Measurements from ENCODE around the gene UQCRC1. TPM values are rescaled to one million over a fixed set of nuclear protein-coding genes. Genes with fewer than 3 reads are reported as not detected.

UQCRC1 gene
- total RNA-seq, 4 donors from 2014 or later = 223 to 439 (median 295) TPM

DNA sequence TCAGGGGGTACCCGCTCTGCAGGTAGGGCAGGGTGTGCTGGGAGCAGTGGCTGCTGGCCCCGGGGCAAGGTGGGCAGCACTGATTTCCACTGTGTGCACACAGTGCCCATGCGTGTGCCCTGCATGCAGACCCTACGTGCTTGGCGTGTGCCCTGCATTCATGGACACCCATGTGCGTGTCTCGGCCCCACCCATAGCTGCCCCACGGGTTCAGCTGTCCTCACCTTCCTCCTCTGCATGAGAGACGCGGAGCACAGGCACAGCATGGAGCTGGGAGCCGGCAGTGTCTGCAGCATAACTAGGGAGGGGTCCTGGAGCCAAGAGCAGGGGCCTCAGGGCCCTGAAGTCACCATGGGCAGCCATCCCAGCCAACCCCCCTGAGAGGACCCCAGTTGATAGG, 44.3 kb downstream of the UQCRC1 start:
- no peak overlapping the region for H3K27ac ChIP-seq
- H3K4me3 ChIP-seq (replicated peaks in 1 of 3) = no peak overlapping the region
- no peaks in the 10 kb centered on the region for H3K36me3 ChIP-seq
- peaks cover 9 to 12% of the 10 kb centered on the region in 2 donors for H3K4me1 ChIP-seq
- intact Hi-C loops (cut with DNase I) = no loop called here
- no peaks in the 10 kb centered on the region for H3K27me3 ChIP-seq
- TF ChIP-seq POLR2A (IDR thresholded peaks at IDR 0.05) (no peak), CTCF (IDR thresholded peaks at IDR 0.05) (no peak)
- 77 to 90% methylated on average over 6 to 10 of the region's 11 CpGs for WGBS, 2 donors
- no peaks in the 10 kb centered on the region for H3K9me3 ChIP-seq
- DNase-seq = no peak

DNA sequence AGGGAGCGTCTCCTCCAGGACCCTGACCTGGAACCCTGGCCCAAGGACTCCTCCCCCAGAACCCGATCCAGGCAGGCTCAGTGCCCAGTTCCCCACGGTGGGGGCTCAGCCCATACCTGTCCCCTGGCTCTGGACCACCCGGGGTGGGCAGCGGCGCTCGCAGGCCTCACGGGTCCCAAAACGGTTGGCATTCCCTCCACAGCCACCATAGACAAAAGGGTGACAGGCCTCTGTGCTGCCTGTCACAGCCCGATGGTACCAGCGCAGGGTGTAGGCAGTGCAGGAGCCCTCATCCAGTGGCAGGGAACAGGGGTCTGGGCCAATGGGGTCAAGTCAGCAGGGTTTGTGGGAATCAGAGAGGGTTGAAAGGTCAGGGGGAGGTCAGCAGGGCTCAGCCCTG, 44.8 kb downstream of the UQCRC1 start:
- TF ChIP-seq POLR2A (IDR thresholded peaks at IDR 0.05) = no peak
- TF ChIP-seq CTCF (IDR thresholded peaks at IDR 0.05) = no peak
- 80 to 100% methylated on average over 1 to 2 of the region's 11 CpGs for WGBS, 2 donors
- no peaks in the 10 kb centered on the region for H3K27me3 ChIP-seq
- H3K36me3 ChIP-seq = no peaks in the 10 kb centered on the region
- no peaks in the 10 kb centered on the region for H3K9me3 ChIP-seq
- peaks cover 9 to 16% of the 10 kb centered on the region in 2 donors for H3K4me1 ChIP-seq
- no peak overlapping the region for H3K27ac ChIP-seq
- intact Hi-C loops (cut with DNase I) = no loop called here
- no peak for DNase-seq
- no peak overlapping the region for H3K4me3 ChIP-seq (replicated peaks in 1 of 3)

GRCh38 chr3:48564022-48564421, 45.4 kb downstream of the UQCRC1 start:
- Histone ChIP-seq H3K27me3 (no peaks in the 10 kb centered on the region), H3K4me1 (peaks cover 9 to 16% of the 10 kb centered on the region in 2 donors), H3K4me3 (replicated peaks in 1 of 3) (no peak overlapping the region), H3K9me3 (no peaks in the 10 kb centered on the region), H3K27ac (no peak overlapping the region), H3K36me3 (no peaks in the 10 kb centered on the region)
- WGBS, 2 donors = 81 to 86% methylated on average over 3 to 8 of the region's 10 CpGs
- intact Hi-C loops (cut with DNase I) = no loop called here
- no peak for DNase-seq
- TF ChIP-seq CTCF (IDR thresholded peaks at IDR 0.05) = no peak
- no peak for TF ChIP-seq POLR2A (IDR thresholded peaks at IDR 0.05)

DNA sequence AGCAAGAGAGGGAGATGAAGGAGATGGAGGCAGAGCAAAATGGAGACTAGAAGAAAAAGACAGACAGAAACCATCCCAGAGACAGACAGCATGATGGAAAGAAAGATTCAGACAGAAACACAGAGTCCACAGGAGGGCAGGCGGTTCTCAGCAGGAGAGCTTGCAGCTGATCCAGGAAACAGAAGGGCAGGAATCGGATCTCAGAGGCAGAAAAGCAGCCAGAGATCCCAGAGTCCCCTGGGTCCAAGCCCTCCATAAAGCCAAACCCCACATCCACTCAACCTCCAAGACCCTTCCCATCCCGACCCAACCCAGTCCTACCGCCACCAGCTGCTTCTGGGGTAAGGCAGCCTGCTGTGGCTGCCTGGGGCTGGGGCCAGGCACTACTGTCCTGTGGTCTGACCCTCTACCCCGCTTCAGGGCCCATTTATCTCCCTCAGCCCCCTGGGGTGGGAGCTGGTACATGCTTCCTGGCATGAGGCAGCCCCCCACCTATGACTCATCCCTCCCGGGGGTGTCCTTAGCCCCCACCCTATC, 46.0 kb downstream of the UQCRC1 start, which contains the start of gene UCN2:
Gene UCN2, minus strand, starts transcription at position 400 of the 537 bp plus-strand sequence. CDS start 657 bp downstream, outside the sequence.
- Histone ChIP-seq H3K36me3 (no peaks in the 10 kb centered on the region), H3K27ac (no peak within 1 kb of the TSS), H3K4me1 (peaks cover 9 to 16% of the 10 kb centered on the region in 2 donors), H3K4me3 (replicated peaks in 1 of 3) (no peak within 1 kb of the TSS), H3K27me3 (no peaks in the 10 kb centered on the region), H3K9me3 (no peaks in the 10 kb centered on the region)
- WGBS, 2 donors = 73 to 93% methylated on average over 6 of the region's 6 CpGs
- intact Hi-C loops (cut with DNase I) = no loop called here
- no peak for TF ChIP-seq POLR2A (IDR thresholded peaks at IDR 0.05)
- no peak for TF ChIP-seq CTCF (IDR thresholded peaks at IDR 0.05)
- DNase-seq = no peak

DNA sequence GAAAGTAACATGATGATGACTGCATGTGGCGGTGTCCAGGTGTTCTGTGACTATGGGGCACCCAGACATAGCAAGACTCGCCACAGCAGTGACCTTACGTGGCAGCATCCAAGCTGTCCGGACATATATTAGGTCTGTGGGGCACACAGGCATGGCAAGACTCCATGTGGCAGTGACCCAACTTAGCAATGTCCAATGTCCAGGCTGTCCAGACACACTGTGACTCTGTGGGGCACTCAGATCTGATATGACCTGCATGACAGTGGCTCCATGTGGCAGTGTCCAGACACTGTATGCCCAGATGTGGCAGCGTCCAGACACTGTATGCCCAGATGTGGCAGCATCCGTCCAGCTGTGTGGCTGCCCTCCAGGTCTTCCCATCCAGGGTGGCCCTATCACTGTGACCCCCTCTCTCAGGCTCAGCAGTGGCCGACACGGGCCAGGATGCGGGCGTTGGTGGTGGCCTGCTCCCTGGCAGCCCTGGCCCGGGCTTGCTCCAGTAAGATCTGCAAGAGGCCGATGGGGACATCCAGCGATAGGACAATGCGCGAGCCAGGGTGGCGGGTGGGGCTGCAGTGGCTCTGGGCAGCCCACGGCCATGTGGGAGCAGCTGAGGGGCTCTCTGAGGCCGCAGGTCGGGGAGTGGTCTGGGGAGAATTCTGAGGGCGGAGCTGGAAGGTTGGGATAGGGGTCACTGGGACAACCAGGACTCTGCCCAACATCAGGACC, 46.9 kb downstream of the UQCRC1 start:
- intact Hi-C loops (cut with DNase I) = no loop called here
- Histone ChIP-seq H3K36me3 (no peaks in the 10 kb centered on the region), H3K9me3 (no peaks in the 10 kb centered on the region), H3K27me3 (no peaks in the 10 kb centered on the region), H3K4me1 (peaks cover 14 to 21% of the 10 kb centered on the region in 2 donors), H3K4me3 (replicated peaks in 1 of 3) (no peak overlapping the region), H3K27ac (no peak overlapping the region)
- no peak for DNase-seq
- 78 to 88% methylated on average over 7 to 14 of the region's 20 CpGs for whole genome bisulfite sequencing, 2 donors
- no peak for TF ChIP-seq CTCF (IDR thresholded peaks at IDR 0.05)
- no peak for TF ChIP-seq POLR2A (IDR thresholded peaks at IDR 0.05)

All from thyroid gland (tissue), 4 donors.